NCI-H187 treated with DMSO at 0.1 percent for 48 hours (cell line): ENCODE results near the gene ARRDC4.

Experiments
- DNase-seq: peaks from one replicate; lab custom pipeline; 2025; lab: John Stamatoyannopoulos, UW

ARRDC4 gene, protein sequence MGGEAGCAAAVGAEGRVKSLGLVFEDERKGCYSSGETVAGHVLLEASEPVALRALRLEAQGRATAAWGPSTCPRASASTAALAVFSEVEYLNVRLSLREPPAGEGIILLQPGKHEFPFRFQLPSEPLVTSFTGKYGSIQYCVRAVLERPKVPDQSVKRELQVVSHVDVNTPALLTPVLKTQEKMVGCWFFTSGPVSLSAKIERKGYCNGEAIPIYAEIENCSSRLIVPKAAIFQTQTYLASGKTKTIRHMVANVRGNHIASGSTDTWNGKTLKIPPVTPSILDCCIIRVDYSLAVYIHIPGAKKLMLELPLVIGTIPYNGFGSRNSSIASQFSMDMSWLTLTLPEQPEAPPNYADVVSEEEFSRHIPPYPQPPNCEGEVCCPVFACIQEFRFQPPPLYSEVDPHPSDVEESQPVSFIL

DNA sequence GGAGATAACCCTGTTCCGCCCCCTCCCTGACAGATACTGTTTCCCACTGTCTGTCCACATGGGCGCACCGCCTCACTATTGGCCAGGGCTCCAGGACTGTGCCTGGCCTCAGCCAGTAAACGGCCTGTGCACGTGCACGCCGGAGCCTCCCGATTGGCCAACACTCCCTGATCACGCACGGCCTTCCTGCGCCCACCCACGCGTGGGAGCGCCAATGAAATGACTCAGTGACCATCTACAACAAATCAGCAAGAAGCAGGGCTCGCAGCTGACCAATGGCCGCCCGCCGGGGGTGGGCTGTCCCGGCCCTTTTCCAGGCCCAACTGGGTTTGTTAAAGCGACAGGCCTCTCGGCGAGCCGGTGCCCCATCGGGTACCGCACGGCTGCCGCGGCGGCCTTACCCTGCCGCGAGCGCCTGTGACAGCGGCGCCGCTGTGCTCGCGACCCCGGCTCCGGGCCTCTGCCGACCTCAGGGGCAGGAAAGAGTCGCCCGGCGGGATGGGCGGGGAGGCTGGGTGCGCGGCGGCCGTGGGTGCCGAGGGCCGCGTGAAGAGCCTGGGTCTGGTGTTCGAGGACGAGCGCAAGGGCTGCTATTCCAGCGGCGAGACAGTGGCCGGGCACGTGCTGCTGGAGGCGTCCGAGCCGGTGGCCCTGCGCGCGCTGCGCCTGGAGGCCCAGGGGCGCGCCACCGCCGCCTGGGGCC lies at the start of gene ARRDC4:
ARRDC4 (plus strand) TSS at position 340 of the 703 bp plus-strand sequence; CDS start at position 499, 159 bp downstream.
- peak; percentile 97 for DNase-seq

DNA sequence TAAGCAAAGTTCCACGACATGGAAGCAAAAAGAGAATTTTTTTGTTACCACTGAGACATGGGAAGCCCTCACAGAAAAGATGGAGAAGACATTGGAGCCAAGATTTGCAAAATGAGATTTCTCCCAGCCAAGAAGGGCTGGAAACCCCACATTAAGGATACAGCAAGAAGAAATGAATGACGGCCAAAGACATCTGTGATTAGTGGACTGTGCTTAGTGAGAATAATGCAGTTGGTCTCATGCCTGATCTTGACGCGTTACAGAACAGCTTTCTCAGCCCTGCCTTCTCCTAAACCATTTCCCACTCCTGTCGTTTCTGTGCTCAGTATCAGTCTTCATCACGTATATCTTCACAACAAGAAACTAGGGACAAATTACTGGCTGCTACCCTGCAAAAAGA lies 45.8 kb upstream of the ARRDC4 start:
- no peak for DNase-seq

DNA sequence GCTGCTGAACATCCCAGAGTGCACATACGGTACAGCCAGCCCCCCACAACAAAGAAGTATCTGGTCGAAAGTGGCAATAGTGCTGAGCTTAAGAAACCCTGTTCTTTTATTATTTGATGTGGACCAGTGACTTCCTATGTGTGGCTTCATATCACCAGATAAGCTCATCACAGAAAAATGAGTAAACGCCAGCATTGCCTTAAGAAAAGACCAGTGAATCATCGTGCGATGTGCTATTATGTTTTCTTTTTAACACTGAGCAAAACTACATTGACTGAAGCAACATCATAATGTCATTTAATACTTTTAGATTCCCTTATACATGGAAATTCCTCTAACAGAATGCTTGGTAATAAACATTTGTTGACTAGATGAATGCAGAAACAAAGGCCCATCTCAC lies 45.2 kb upstream of the ARRDC4 start:
- DNase-seq = no peak

DNA sequence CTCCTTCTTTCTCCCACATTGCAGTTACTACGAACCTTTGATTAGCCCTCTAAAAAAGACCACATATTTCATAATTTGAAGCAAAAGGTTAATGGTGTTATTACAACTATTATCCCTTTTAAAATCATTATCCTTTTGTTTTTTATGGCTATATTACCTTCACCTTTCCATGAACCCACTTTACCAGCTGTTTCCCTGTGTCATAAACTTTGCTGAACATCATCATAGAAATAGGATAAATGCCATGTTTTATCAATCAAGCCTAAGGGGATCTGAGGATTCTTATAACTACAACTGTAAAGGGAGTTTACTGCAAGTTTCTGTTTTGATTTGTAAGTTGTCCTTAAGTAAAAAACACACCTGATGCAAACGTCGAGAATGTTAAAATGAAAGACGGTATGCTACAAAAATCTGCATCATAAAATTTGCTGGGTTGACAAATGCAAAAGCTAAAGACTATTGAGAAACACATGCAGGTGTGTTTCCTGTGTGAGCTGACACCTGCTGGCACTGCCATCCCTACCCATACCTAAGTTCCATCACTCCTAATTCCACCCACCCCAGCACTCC lies 39.1 kb upstream of the ARRDC4 start:
- no peak for DNase-seq

DNA sequence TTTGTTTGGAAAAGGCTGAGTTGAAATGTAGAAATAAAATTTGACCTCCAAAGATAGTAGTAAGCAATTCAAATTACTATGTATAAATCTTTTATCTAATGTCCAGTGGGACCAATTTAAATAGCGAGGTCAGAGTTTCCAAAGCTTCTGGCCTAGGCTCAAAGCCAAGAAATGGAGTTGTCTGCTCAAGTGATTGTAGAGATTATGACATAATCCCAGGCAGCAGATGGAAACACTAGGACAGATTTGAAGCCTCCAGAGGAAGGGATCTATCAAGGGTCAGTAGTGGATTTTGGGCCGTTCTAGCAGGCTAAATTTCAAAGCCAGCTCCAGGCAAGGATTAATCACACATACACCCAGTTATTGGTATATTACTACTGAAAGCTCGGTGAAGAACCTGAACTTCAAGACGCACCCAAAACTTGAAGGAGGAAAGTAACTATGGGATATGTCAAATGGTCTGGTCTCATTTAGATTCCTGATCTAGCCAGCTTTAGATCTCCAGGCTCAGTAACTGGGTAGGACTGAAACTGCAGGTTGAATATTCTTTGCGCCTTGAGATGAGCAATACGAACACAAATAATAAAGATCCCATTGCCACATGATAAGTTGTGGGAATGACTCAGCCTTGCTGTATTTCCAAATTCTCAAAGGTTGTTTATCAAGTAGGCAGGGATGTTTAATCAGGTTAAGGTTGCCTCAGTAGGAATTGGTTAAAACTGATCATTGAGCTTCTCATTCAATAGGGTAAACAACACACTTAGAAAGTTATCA lies 30.9 kb upstream of the ARRDC4 start:
- DNase-seq = no peak

DNA sequence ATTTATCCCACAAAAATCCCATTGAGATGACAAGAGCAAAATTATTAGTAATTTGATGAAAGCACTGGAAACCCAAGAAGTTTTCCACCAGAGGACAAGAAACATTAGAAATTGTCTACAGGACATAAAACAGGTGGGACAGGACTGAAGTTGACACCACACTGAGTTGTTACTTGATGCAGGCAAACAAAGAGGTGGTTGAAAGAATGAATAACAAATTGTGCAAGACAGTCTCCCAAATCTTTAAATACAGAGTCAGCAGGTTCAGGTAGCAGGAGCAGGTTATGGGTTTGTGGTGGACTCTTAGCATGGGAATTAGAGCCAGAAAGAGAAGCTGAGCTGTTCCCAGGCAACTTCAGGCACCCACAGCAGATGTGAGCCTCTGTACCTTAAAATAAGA lies 30.3 kb upstream of the ARRDC4 start:
- DNase-seq = no peak

DNA sequence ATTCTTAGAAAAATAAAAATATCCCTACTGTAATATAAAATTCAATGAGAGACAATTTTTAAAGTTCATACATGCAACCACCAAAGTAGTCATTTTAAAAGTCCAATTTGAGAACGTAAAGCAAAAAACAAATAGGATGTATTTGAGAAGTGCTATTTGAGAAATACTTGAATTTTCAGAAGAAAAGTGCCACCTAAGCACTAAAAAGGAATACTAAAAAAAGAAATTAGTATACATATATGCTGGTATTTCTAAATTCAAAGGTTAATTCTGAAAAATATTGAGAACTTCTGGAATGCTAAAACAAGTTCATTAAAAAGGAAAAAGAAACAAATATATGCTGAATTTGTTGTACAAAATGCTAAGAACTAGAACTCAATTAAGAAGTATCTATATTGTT lies 29.2 kb upstream of the ARRDC4 start:
- no peak for DNase-seq

DNA sequence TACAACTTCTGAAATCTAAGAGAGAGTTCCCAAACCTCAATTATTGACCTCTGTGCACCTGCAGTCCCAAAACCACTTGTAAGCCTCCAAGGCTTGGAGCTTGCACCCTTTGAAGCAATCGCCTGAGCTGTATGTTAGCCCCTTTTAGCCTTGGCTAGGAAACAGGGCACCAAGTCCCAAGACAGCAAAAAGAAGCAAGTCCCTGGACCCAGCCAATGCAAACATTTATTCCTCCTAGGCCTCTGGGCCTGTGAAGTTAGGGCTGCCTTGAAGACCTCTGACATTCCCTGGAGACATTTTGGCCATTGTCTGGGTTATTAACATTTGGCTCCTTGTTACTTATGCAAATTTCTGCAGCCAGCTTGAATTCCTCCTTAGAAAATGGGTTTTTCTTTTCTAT lies 26.9 kb upstream of the ARRDC4 start:
- no peak for DNase-seq

DNA sequence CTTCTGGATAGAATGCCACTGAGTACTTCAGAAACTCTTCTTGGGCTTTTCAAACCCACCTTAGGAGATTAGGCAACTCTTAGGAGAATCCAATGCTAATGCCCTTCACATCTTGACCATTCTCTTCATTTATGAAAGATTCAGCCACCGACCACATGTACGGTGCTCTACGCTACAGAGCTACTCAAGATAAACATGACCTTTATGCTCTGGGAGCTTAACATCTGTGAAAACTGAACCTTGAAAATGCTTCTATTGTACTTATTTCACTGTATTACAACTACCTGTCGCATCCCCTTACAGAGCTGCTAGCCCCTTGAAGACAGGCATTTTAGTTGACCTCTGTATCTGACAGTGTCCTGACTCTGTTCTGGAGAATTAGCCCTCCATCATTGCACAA lies 19.5 kb upstream of the ARRDC4 start:
- DNase-seq = no peak

DNA sequence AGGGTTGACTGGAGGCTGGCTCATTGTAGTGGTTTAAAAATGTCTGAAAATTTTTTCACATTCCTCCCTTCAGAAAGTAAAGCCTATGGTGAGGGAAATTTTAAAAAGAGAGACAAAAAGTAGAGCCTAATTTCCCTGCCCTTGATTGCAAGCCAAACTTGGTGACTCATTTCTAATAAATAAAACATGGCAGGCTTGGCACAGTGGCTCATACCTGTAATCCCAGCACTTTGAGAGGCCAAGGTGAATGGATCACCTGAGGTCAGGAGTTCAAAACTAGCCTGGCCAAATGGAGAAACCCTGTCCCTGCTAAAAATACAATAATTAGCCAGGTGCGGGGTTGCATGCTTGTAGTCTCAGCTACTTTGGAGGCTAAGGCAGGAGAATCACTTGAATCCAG lies 18.9 kb upstream of the ARRDC4 start:
- DNase-seq = no peak

DNA sequence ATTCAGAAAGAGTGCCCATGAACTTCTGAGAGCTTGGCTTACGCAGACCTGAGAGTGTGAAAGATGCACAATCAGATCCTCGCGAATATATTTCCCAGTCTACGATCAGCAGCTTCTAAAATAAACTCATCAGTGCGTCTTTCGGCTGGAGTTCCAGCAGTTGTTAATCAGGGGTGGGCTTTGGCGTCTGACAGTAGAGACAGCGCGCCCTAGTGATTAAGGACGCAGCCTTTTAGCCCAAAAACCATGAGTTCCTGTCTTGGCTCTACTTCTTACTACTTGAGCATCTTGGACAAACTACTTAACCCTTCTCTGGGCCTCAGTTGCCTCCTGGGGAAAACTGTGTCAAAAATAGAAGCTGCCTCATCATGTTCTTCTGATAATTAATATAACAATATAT lies 15.8 kb upstream of the ARRDC4 start:
- DNase-seq = no peak

DNA sequence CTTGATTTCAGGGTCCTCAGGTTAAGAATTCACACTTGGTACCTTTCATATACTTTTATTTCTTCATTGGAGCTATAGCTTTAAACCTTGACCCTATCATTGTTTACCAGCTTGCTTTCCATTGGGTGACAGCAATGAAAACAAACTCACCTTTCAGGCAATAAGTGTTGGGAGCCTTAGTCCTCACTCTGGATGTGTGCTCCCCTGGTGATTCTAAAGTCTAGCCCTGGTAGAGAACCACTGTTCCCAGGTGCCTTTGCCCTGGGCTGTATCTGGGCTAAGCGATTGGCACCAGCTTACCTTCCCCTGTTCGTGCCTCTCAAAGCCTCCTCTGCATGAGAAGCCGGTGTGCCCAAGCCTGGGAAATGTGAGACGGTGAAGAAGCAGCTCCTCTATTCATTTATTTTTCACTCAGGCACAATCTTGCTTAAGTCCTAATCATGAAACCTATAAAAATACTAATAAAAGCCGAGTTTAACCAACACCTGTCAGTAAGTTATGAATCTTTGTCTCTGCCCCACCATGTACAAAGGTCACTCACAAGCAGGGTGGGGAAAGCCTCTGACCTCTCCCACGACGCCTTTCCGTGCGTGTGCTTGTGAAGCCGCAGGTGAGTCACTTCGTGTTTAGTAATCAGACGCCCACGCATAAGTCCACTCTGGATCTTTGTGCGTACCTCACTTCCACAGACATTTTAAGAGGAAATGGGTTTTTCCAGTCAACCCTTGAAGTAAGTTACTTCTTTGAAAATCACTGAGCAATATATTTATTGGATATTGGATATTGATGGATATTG lies 12.8 kb upstream of the ARRDC4 start:
- no peak for DNase-seq

DNA sequence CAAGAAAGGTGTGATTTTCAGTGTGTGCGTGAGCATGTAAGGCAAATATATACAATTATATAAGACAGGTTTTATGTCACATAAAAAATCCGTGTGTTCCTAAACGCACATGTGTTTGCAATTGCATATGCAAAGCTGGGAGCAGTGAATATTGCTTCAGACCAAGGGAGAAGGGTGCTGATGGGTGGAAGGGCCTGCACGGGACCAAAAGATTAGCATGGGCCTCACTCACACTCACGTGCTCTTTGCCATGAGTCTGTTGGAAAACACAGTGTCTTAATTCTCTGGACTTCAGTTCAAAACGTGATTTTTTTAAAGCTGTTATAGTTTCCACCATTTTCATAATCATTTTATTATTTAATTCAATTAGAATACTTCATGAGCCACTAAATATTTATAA lies 7.2 kb upstream of the ARRDC4 start:
- DNase-seq = no peak

DNA sequence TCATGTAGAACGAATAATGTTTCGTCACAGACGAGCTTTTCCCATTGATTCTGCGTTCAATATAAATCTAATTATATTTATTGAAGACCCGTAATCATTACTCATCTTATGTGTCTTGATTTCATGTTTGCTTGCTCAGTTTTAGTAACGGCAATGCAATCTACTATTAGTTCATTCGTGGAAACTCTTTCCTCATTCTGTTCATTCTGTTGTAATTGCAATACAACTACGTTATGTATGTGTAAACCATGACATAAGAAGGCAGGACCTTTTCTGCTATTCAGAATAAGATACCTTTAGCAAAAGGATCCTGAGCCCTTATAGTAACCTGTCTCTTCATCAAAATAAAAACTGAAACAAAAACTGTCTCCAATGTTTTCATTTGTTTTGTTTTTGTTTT lies 6.8 kb upstream of the ARRDC4 start:
- DNase-seq = no peak

DNA sequence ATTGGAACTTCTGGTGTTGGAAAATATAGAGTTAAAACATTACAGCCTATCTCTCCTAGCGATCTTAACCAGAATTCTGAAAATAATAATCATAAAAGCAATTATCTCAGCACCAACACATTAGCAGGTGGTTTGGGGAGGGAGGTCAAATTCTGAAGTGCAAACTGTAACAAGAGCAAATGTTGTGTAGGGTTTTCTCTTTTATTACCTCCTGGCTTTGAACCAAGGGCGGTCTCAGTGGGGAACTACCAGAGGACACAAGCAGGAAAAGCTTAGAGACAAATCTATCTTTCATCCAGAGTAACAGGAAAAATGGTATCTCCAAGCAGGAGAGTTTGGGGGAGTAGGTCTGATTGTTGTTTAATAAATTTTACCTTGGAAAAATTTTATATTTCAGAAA lies 5.5 kb upstream of the ARRDC4 start:
- no peak for DNase-seq

DNA sequence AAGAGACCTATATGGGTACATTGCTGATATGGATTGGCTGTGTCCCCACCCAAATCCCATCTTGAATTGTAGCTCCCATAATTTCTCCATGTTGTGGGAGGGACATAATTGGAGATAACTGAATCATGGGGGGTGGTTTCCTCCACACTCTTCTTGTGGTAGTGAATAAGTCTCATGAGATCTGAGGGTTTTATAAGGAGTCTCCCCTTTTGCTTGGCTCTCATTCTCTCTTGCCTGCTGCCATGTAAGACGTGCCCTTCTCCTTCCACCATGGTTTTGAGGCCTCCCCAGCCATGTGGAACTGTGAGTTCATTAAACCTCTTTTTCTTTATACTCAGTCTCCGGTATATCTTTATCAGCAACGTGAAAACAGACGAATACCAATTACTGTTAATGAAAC lies 5.0 kb upstream of the ARRDC4 start:
- DNase-seq = no peak

DNA sequence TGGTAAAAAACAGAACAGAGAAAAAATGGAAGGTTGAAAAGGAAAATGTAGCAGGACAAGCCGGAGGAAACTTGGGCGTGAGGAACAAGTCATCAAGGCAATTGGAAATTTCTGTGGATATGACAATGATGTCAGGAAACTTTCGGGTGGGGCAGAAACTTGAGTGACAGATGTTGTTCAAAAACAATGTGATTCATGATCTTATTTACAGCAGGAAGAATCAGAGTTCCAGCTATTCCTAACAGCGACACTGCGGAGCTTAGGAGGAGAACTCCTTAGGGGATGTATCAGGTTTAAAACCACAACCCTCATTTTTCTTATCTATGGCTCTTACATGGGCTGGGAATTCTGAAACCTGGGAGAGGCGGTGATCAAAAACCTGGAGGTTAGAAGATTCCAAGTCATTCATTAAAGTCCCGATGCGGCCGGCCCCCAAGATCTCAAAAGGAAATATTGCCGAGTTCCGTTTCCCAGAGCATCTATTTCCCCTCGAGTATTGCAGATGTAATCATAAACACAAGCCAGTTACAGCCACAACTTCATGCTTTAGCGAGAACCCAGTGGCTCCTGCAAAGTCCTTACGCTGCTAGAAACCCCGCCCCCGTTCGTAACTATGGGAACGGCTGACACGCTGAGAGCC lies 659 bp upstream of the ARRDC4 start:
- DNase-seq = no peak

DNA sequence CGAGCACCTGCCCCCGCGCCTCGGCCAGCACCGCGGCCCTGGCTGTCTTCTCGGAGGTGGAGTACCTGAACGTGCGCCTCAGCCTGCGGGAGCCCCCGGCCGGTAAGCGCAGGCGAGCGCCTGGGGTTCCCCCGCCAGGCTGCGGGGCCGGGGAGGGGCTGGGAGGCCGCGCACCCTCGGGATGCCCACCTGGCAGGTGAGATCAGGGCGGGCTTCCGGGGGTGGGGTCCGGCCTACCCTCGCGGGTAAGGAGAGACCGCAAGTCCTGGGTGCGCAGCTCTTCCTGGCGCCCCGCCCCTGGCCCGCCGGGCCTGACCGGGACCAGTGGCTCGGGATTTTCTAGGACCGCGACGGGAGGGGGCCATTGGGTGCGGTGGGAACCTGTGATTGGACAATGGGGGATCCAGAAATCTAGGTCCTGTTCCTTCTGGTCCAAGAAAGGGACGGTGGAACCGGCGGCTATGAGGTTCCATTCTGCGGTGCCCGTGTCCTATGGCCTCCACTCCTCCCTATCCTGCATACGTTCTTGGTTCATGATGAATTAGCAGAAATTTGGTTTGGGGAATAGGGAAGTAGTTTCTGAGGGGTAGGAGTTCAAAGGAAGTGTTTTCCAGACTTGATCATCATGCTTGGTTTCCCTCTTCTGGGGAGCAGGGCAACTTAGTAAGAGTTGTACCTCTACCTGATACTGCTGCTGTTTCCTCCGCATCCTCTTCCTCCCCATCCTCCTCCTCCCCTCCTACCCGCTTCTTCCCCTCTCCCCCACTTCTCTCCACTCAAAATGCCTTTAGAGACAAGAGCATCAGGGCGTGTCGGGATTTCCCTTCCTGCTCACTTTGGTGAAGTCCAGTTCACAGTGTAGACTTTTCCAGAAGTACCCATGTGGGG lies 808 bp downstream of the ARRDC4 start:
- no peak for DNase-seq

DNA sequence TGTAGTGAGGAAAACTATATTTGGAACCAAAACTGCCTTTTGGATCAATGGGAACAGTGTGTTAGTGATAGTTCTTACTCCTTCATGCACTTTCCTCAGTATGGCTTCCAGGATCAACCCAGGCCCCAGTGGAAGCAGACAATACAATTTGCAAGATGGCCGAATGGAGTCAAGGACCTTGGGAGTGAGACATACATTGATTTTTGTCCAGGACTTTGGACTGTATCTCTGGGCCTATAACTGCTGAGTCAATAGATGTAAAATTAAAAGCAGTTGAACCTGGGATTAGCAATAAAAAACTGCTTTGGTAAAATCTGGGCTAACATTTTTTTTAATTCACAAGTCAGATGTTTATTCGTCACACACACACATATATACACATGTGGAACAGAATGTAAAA lies 1.8 kb downstream of the ARRDC4 start:
- DNase-seq = no peak

DNA sequence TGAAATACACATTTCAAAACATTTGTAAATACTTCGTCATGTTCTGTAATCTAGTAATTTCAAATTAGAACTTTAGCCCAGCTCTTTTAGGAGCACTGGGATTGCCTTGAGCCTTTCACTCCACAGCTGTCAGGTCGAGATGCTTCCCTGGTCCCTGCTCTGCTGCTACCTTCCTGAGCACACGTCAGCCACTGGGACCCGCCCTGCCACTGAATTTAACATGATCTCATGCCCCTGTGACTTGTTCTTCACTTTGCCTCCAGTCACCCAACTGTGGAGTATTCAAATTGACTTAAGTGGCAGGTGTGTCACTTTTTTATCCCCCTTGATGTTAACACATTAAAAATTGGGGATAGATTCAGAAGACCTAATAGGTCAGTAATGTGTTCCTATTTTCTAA lies 3.3 kb downstream of the ARRDC4 start:
- DNase-seq = no peak
